ENCODE measurements around the gene MAFF.
"Not testable (repeated sequence)": the region's sequence is repeated elsewhere in the genome, so short reads cannot be mapped to it uniquely, and the experiment has no call there.

The MAFF gene

DNA sequence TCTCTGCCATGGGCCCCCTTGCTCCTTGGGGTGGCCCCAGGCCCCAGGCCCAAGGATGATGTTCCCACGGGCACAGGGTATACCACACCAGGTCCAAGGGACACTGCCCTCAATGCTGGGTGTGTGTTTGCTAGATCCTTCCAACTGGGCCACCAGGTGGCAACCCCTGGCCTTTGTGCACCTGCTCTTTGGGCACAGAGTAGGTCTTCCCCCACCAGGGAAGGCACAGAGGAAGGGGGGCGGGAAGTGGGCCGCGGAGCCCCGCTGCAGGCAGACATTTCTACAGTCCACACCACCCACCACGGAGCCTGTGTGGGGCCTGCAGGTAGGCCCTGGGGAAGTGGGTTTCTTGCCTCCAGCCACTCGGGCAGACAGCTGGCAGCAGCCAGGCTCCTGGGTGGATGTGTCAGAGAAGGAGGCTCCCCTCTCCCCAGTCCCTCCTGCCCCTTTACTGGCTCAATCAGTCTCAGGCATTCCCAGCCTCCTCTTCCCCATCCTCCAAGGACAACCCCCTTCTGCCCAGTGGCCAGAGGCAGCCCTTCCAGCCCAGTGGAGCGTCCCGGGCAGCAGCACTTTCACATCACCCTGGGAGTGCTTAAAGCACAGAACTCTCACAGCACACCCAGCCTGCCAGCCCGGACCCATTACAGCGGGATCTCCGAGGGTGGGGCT is 21.6 kb downstream of the MAFF start:
- DNase-seq (ENCODE audit: low read depth in 2 of 2) = no peak

DNA sequence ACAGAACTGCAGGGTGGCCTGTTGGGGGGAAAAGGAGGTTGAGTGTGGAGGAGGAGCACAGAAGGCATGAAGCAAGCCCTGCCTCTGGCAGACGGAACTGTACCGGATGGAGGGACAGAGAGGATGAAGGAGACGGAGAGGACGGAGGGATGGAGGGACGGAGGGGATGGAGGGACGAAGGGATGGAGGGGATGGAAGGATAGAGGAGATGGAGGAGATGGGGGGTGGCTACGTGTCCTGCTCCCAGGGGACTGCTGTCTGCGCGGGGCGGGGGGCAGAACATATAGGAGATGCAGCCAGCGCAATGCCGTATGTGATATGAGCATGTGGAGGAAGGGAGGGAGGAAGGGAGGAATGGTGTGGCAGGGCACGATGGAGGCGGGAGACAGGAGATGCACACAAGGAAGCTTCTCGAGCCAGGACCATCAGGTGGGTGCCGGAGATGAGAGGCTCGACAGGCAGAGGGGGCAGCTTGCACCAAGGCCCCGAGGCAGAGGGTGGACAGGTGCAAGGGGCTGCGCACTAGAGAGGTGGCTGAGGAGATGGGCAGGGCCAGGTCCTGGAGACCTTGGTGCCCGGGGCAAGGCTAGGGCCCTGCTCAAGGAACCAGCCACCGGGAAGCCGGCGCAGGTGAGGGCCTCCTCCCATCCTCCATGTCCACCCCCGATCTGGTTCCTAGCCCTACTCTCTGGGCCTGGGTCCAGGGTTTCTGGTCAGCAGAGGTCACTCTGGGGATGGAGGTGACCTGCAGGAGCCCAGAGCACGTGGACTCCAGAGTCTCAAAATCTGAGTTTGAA is 25.3 kb downstream of the MAFF start:
- DNase-seq (ENCODE audit: low read depth in 2 of 2) = no peak

DNA sequence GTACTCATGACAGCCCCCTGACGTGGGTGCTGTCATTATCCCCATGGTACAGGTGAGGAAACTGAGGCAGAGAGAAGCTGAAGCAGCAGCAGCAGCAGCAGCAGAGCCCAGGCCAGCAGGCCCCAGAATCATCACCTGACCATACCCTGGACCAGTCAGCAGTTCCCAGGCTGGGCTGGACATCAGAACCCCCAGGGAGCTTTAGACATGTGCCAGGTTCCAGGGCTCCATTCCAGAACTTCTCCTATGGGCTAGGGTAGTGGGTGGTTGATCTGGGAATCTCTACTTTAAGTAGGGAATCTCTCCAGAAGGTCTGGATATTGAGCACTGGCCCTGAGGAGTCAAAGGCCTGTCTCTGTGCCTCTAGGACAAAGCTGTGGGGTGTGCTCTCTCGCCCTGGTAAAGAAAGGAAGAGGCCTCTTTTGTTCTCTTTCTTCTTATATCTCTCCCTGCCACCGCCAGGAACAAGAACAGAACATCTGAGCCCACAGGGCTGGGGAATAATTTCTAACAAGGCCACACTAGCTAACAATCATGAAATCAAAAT is 26.6 kb downstream of the MAFF start:
- DNase-seq (ENCODE audit: low read depth in 2 of 2) = no peak

DNA sequence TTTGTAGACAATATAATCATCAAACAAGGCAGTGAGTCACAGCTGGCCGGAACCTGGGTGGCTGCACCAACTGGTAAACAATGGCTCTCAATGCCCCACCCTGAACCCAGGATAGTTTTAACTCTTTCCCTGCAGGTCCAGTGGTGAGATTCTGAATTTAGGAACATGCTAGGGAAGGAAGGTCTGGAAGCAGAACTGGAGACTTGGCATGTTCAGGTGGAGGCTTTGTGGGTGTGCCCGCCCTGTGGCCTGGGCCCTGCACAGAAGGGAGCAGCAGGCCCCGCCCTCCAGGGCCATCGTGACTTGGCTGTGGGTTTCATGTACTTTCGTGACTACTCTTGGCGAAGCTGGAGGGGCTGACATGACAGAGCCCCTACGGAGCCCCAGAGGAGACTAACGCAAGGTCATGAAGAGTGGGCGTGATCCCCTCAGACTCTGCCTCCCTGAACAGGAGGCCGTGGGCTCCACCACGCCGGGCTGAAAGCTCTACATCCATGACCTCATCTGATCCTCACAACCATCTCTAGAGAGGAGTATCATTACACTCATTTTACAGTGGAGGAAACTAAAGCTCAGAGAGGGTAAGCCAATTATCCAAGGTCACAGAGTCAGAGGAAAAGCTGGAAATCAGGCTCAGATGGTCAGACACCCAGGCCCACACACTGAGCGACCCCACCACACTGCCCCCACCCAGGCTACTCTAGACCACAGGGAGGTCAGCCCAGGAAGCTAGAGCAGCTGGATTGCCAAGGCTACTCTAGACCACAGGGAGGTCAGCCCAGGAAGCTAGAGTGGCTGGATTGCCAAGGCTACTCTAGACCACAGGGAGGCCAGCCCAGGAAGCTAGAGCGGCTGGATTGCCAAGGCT is 27.3 kb downstream of the MAFF start:
- DNase-seq (ENCODE audit: low read depth in 2 of 2) = no peak

DNA sequence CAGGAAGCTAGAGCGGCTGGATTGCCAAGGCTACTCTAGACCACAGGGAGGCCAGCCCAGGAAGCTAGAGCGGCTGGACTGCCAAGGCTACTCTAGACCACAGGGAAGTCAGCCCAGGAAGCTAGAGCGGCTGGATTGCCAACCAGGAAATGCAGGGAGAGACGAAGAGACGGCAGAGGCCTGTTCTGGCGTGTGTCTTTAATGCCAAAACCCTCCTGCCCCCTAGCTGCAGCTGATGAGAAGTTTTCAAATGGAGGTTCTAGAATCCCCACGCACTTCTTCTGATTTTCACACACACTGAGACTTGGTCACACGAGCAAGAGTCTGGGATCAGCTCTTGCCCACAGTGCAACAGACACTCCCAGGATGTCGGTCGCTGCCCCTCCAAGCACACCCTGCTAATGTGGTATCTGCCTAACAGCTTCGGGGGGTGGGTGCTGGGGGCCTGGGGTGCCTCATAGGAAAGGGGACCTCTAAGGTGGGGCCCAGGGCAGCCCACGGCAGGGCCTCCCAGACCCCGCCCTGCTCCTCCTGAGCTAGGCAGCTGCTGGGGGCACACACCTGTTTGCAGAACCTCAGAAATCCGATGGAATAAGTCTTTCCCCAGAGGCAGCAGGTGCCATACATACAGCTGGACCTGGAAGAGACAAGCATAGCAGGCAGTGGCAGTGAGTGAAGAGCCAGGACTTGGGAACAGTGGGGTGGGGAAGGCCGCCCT is 28.5 kb downstream of the MAFF start:
- no peak for DNase-seq (ENCODE audit: low read depth in 2 of 2)

DNA sequence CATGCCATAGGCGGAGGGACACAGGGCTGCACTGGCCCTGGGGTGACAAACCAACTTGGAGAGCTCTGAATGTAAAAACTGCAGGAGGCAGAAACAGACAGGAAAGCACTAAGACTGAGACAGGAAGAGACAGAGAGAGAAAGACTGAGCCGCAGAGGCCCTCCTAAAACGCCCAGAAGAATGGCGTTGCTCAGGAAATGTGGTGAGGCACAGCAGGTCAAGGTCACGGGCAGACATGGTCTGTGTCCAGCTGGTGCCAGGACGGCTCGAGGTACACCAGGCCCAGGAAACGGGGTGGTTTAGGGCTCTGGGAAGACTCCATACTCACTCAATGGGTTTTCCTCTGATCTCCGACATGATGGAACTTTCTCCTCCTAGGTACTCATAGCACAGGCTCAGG is 29.1 kb downstream of the MAFF start:
- no peak for DNase-seq (ENCODE audit: low read depth in 2 of 2)

DNA sequence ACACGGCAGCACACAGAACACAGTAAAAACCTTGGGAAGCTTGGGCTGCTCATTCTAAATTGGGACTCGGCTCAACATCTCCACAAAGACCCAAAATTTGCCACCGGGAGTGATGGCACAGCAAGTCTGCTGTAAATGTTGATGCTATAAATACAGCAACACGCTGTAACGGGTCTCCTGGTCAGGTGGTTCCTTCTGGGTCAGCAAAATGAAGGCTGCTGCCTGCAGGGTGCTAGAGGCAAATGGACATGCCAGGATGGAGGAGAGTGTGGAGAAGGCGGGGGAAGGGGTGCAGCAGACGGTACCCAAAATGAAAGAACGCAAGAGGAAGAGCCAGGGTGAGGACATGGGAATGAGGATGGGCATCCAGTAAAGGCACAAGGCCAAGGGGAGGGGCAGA is 30.4 kb downstream of the MAFF start:
- DNase-seq (ENCODE audit: low read depth in 2 of 2) = no peak

DNA sequence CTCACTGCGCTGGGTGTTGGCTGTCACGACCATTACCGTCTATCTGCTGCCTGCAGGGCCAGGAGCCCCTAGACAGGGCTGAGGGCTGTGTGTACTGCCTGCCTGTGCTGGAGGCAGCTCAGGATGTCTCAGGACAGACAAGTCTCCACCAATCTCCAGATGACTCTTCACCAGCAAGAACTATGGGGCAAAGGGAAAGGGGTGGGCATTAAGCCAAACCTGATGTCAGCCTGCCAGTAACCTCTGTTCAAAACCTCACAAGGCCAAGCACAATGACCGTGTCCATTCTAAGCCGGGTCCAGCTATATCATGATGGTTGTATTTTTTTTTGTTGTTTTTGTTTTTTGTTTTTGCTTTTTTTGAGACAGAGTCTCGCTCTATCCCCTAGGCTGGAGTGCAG is 31.6 kb downstream of the MAFF start:
- no peak for DNase-seq (ENCODE audit: low read depth in 2 of 2)

DNA sequence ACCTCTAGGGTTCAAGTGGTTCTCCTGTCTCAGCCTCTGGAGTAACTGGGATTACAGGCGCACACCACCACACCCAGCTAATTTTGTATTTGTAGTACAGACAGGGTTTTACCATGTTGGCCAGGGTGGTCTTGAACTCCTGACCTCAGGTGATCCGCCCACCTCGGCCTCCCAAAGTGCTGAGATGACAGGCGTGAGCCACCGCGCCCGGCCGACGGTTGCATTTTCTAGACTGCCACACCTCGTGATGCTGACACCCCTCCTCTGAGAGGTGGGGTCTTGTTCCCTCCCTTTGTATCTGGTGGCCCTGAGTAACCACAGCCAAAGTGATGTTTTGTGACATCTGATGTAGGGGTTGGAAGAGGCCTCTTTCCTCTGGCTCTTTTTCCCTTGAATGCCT is 32.1 kb downstream of the MAFF start:
- DNase-seq (ENCODE audit: low read depth in 2 of 2) = not testable (repeated sequence)

DNA sequence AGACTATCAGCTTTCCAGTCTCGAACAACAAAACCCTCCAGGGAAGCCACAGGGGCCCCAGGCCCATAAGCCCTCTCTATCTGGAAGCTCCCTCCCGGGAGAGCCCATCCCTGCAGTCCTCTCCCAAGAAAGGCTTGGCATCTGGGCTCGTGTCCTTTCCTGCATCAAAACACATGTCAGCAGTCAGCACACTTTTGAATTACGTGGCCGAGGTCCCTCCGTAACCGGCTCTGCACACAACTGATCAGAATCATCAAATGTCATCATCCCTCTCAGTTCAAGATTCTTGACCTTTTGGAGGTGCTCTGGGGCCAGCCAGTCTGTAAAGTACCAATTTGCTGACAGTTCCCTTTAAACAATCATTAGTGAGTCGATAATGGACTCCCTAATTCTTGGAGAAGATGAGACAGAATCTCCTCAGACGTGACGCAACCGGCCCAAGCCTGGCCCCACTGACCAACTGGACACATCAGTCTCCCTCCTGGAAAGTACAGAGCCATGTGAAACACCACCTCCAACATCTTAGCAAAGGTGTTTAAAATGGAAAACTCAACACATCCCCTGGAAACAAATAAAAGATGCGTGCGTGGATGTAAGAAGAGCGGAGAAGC is 33.6 kb downstream of the MAFF start:
- no peak for DNase-seq (ENCODE audit: low read depth in 2 of 2)

DNA sequence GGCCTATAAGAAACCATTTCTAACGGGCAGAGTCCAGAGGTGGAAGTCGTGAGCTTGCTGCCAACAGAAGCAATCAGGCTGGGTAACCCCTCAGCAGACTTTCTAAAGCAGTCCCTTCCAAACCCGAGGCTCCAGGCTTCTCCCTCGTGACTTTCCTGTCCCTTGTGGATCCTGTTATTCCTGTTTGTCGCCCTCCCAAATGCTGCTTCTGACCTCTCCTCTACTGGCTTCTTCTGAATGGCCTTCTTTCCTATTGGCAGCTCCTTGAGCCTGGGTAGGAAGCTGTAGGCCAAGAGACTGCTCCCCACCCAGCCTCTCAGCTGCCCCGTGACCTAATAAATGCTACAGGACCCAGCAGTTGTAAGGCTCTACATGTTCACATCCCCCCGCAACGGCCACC is 35.0 kb downstream of the MAFF start:
- DNase-seq (ENCODE audit: low read depth in 2 of 2) = no peak

DNA sequence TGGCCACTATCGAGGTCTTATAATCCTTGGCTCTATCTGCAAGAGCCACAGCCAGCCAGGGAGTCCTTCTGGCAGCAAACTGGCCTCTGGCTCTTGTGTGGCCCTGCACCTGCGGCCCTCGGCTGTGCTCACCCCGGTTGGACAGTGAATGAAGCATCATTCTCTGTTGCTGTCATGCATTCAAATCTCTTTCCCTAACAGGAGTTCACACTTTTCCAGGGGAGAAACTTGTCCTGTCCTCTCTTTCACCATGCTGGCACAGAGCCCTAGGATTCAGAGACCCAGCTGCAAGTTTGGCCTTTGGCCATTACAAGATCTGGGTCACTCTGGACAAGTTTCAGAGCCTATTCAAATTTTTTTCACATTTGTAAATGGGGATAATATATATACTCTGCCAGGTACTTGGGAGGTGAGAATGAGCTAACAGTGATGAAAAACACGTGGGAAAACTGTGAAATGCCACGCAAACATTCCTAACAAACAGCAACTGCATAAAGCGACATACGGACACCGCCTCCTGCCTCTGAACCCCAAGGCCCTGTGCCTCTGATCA is 36.8 kb downstream of the MAFF start:
- no peak for DNase-seq (ENCODE audit: low read depth in 2 of 2)

DNA sequence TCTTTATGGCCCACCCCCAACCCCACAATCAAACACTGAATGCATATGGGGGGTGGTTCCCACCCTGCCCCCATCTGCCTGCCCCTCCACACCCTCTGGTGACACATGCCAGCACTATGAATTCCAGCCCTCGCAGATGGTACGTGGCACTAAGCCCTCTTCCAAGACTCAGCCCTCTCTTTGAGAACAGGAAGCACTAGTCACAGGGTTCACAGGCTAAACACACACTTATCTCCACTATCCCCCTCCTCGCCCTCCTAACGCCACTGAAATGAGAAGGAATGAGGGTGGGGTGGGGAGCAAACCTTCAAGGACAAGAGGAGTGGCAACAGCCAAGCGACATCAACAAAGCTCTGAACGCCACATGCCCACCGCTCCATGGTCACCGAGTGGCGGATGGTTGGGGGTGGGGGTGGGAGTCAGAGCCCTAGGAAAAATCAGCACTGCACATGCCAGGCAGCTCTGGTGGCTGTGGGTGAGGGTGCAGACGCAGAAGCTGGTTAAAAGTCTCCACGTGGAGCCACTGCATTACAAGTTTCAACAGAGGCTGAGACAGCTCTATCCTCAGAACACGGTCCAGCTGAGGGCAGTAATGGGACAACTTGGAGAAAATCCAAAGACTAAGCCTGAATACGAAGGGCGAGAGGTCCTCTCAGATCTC is 37.4 kb downstream of the MAFF start:
- DNase-seq (ENCODE audit: low read depth in 2 of 2) = no peak

DNA sequence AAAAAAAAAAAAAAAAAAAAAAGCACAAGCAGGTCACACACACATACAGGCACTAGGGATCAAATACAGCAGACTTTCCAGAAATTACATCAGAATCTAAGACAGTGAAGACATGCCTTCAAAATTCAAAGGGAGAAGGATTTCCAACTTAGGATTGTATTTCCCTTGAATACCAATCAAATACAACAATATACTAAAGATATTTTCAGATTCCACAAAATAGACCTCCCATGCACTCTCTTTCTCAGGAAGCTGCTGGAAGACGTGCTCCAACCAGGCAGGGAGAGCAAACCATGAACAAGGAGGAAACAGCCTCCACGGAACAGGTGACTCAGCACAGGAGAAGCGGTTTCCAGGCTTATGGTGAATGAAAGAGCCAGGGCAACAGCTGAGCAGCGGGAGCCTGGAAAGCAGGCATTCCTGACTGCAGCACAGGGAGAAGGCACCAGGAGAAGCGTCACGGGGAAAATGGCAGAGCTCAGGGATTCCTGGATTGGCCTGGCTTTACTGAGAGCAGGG is 39.0 kb downstream of the MAFF start:
- no peak for DNase-seq (ENCODE audit: low read depth in 2 of 2)

DNA sequence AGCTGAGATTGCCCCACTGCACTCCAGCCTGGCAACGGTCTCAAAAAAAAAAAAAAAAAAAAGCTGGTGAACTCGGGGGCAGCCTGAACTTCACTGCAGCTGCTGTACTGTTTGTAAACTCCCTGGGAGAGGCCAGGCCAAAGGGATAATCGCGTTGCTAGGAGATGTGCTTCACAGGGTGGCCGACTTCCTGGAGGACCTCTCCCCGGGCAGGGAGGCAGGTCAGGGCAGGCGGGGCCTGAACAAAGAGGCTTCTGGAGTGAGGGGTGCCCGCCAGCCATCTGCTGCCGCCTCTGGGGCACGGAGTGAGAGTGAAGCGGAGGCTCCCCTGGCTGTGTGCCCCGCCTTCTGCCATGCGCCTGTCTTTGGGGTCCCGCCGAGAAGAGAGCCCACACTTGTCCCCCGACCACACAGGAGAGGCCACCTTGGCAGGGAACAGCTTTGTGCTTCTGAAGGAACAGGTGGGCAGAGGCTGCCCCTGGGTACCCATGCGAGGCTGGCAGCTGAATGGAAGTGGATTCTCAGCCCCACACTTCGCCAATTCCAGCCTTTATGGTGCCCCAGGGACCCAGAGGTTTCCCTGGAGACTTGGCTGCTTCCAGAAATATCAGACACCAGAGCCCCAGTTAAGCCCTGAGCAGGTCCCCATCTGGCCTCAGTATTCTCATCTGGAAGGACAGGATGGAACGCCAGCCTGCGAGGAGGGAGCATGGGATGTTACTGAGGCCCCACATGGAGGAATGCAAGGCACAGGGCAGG is 41.4 kb downstream of the MAFF start:
- DNase-seq (ENCODE audit: low read depth in 2 of 2) = no peak

DNA sequence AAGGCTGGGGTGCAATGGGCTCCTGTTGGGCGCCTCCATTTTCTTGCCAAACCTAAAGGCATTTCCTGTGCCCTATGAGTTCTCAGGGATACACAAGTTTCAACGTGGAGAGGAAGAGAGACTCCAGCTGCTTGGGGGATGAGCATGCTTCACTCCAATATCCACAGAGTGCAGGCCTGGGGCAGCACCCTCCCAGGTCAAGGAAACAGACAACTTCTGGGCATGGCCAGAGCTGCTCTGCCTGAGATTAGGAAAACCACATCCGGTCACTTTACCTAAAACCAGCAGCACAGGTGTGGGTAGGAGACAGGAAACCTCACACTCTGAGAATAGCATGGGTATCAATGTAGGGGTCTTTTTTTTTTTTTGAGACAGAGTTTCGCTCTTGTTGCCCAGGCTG is 42.3 kb downstream of the MAFF start:
- no peak for DNase-seq (ENCODE audit: low read depth in 2 of 2)

DNA sequence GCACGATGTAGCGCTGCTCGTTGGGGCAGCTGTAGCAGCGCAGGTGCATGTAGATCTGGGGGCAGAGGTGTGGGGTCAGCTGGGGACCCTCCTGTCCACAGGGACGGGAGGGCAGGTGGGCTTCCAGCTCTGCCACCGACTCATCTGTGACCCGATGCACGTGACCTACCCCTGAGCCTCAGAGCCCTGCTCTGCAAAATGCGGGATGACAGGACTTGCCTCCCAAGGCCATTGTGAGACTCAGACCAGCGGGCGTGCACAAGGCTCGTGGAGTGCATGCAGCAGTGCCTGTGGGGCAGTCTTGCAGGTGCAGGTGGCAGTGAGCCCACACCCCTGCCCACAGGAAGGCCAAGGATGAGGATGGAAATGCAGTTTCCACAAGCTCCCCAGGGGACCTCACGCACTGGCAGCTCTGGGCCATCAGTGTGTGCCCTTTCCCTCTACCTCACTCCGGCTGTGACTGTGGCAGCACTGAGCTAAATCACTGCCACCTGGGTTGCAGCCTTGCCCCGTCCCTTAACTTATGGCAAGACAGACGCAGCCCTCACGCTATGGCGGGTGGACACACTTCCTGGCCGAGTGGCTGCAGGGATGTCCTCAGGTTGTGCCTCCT is 44.4 kb downstream of the MAFF start:
- no peak for DNase-seq (ENCODE audit: low read depth in 2 of 2)

DNA sequence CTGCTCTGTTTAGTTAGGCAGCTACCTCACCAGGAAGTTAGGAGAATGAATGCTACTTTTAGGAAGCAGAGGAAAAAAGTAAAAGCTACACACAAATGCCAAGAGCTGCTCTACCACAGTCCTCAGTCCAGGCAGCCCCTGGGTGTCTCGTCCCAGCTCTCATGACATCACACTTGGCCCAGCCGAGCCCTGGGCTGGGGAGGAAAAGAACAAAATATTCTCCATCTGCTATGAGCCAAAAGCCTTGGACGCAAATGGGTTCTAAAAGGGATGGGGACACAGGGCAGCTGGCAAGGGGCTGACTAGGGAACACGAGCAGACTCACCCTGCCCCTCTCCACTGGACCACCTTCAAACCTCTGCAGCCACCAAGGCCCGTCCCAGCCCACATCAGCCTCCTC is 44.9 kb downstream of the MAFF start:
- no peak for DNase-seq (ENCODE audit: low read depth in 2 of 2)

DNA sequence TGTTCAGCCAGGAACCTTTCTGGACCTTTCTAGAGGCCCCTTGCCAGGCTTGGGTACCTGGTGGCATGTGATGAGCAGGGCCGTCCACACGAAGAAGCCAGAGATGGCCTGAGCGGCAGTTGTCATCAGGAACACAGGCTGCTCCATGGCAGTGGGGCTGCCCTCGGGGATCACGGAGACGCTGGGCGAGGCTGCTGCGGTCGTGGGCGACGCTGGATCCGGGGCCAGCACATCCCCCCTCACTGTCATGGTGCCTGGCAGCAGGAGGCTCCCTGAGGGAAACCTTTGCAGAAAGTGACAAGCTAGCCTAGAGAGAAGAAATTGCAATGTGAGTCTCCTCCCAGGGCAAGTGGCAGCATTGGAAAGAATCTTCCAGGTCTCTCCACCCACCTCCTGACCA is 45.9 kb downstream of the MAFF start:
- no peak for DNase-seq (ENCODE audit: low read depth in 2 of 2)

All from stimulated activated CD8-positive, alpha-beta memory T cell treated with anti-CD3 and anti-CD28 coated beads, Interleukin-15, amount 100 ng/mL, for 4 hours (primary cell).